MM.1S (cell line): ENCODE results near the gene OR6K3.
"Not testable (repeated sequence)": the region's sequence is repeated elsewhere in the genome, so short reads cannot be mapped to it uniquely, and the experiment has no call there.

Experiments
- DNase-seq: peaks from one replicate; pipeline ENCODE4 v3.0.0-alpha.2; 2015
- H2AFZ ChIP-seq: fragments of 300-600 bp; sonication (generic); 2 replicates; pipeline ENCODE4 v1.6.0; 2016; ENCODE audit warnings: antibody characterized with exemption, low read length
- H3F3A ChIP-seq: fragments of 300-600 bp; sonication (generic); 2 replicates; pipeline ENCODE4 v1.6.1; 2016; ENCODE audit warnings: mild to moderate bottlenecking, antibody characterized with exemption, low read length, moderate library complexity, mixed read lengths; ENCODE audit not compliant: insufficient read depth
- H3K27ac ChIP-seq: fragments of 300-600 bp; sonication (generic); 2 replicates; pipeline ENCODE4 v1.5.1; 2016; ENCODE audit warnings: mild to moderate bottlenecking, low read length
- H3K27me3 ChIP-seq: fragments of 300-600 bp; sonication (generic); replicated peaks from 2 replicates; pipeline ENCODE4 v1.6.0; 2016; ENCODE audit warnings: low read length; ENCODE audit not compliant: insufficient read depth
- H3K36me3 ChIP-seq: fragments of 300-600 bp; sonication (generic); replicated peaks from 2 replicates; pipeline ENCODE4 v1.6.1; 2016; ENCODE audit warnings: mild to moderate bottlenecking, low read length, mixed read lengths; ENCODE audit not compliant: insufficient read depth
- H3K4me1 ChIP-seq: fragments of 300-600 bp; sonication (generic); 2 replicates; pipeline ENCODE4 v1.6.1; 2016; ENCODE audit warnings: low read length, mixed read lengths
- H3K4me2 ChIP-seq: fragments of 300-600 bp; sonication (generic); 2 replicates; pipeline ENCODE4 v1.6.0; 2016; ENCODE audit warnings: low read depth, low read length
- H3K4me3 ChIP-seq: fragments of 300-600 bp; sonication (generic); 2 replicates; pipeline ENCODE4 v1.5.1; 2016; ENCODE audit warnings: low read length, mixed read lengths
- H3K79me2 ChIP-seq: fragments of 300-600 bp; sonication (generic); 2 replicates; pipeline ENCODE4 v1.6.1; 2016; ENCODE audit warnings: mixed run types, low read length, mixed read lengths
- H3K9ac ChIP-seq: fragments of 300-600 bp; sonication (generic); 2 replicates; pipeline ENCODE4 v1.6.1; 2016; ENCODE audit warnings: low read length, mixed read lengths
- H3K9me2 ChIP-seq: fragments of 300-600 bp; sonication (generic); replicated peaks from 2 replicates; pipeline ENCODE4 v1.6.1; 2016; ENCODE audit warnings: mild to moderate bottlenecking, low read length, mixed read lengths; ENCODE audit not compliant: insufficient read depth
- H3K9me3 ChIP-seq: fragments of 300-600 bp; sonication (generic); replicated peaks from 2 replicates; pipeline ENCODE4 v1.6.1; 2016; ENCODE audit warnings: mild to moderate bottlenecking, low read length, mixed read lengths; ENCODE audit not compliant: insufficient read depth
- H4K20me1 ChIP-seq: fragments of 300-600 bp; sonication (generic); 2 replicates; pipeline ENCODE4 v1.6.1; 2016; ENCODE audit warnings: mild to moderate bottlenecking, low read length, moderate library complexity, mixed read lengths; ENCODE audit not compliant: insufficient read depth
- EZH2 ChIP-seq: fragments of 300-600 bp; sonication (generic); optimal IDR thresholded peaks from 2 replicates; pipeline ENCODE3; 2017; ENCODE audit warnings: low read depth, mild to moderate bottlenecking, antibody characterized with exemption, low read length, mixed read lengths
- EZH2phosphoT487 ChIP-seq: fragments of 300-600 bp; sonication (generic); IDR thresholded peaks from 2 replicates; pipeline ENCODE4 v1.6.1; 2018; ENCODE audit warnings: antibody characterized with exemption, low read length
- TF ChIP-seq, protein P1 (sequence below): fragments of 300-600 bp; sonication (generic); IDR thresholded peaks from 2 replicates; pipeline ENCODE4 v1.5.1; 2016; ENCODE audit warnings: antibody characterized with exemption, low read length, mixed read lengths

OR6K3 gene

DNA sequence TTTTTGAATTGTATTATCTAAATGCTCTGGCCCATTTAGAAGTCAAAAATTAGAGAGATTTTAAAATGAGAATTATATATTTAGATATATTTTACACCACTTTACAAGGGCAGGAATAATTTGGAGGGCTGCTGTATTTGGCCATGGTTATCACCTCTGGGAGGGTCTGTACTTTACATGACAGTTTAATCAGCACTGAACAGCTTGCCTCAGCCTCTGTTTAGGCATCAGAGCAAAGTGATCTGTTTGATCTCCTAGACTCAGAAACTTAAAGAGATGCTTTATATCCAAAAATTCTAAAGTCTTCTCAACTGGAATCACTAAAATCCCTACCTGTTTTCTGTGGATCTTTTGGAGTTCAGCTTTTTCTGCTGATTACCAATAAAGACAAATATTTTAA lies 28.6 kb downstream of the OR6K3 start:
- Histone ChIP-seq H3K9me2 (no peaks in the 10 kb centered on the region), H4K20me1 (no peaks in the 10 kb centered on the region), H3F3A (no peaks in the 10 kb centered on the region), H3K4me2 (no peak overlapping the region), H3K27me3 (no peaks in the 10 kb centered on the region), H3K79me2 (no peaks in the 10 kb centered on the region), H3K36me3 (no peaks in the 10 kb centered on the region), H3K9me3 (no peaks in the 10 kb centered on the region), H3K27ac (no peak overlapping the region), H3K9ac (no peak overlapping the region), H3K4me3 (no peak overlapping the region), H2AFZ (no peak overlapping the region), H3K4me1 (no peaks in the 10 kb centered on the region)
- TF ChIP-seq, protein P1, sequence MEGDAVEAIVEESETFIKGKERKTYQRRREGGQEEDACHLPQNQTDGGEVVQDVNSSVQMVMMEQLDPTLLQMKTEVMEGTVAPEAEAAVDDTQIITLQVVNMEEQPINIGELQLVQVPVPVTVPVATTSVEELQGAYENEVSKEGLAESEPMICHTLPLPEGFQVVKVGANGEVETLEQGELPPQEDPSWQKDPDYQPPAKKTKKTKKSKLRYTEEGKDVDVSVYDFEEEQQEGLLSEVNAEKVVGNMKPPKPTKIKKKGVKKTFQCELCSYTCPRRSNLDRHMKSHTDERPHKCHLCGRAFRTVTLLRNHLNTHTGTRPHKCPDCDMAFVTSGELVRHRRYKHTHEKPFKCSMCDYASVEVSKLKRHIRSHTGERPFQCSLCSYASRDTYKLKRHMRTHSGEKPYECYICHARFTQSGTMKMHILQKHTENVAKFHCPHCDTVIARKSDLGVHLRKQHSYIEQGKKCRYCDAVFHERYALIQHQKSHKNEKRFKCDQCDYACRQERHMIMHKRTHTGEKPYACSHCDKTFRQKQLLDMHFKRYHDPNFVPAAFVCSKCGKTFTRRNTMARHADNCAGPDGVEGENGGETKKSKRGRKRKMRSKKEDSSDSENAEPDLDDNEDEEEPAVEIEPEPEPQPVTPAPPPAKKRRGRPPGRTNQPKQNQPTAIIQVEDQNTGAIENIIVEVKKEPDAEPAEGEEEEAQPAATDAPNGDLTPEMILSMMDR, result no peak
- TF ChIP-seq EZH2phosphoT487, result no peak
- no peak for TF ChIP-seq EZH2
- DNase-seq, result no peak

DNA sequence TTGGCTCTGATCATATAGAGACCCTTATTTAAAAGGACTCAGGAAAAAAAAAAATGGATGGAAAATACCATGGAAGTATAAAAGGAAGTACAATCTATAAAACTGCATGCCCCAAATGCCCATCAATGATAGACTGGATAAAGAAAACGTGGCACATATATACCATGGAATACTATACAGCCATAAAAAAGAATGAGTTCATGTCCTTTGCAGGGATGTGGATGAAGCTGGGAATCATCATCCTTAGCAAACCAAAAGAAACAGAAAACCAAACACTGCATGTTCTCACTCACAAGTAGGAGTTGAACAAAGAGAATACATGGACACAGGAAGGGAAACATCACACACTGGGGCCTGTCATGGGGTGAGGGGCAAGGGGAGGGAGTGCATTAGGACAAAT lies 29.4 kb downstream of the OR6K3 start:
- not testable (repeated sequence) for H3K4me2 ChIP-seq, H3K36me3 ChIP-seq, H3K4me3 ChIP-seq, H3K9ac ChIP-seq, H3K9me2 ChIP-seq, H4K20me1 ChIP-seq, H3K9me3 ChIP-seq, H3K27me3 ChIP-seq, H3K27ac ChIP-seq, H3K4me1 ChIP-seq, H2AFZ ChIP-seq, H3K79me2 ChIP-seq, H3F3A ChIP-seq, DNase-seq

GRCh38 chr1:158689875-158690274 lies 30.6 kb downstream of the OR6K3 start:
- no peaks in the 10 kb centered on the region for H3K9me3 ChIP-seq
- no peak overlapping the region for H2AFZ ChIP-seq
- H3K4me2 ChIP-seq, result no peak overlapping the region
- H3K27ac ChIP-seq, result no peak overlapping the region
- no peak for TF ChIP-seq EZH2phosphoT487
- H3K27me3 ChIP-seq, result no peaks in the 10 kb centered on the region
- H3F3A ChIP-seq, result no peaks in the 10 kb centered on the region
- no peaks in the 10 kb centered on the region for H4K20me1 ChIP-seq
- no peaks in the 10 kb centered on the region for H3K4me1 ChIP-seq
- no peak overlapping the region for H3K9ac ChIP-seq
- H3K79me2 ChIP-seq, result no peaks in the 10 kb centered on the region
- DNase-seq, result no peak
- no peaks in the 10 kb centered on the region for H3K36me3 ChIP-seq
- H3K4me3 ChIP-seq, result no peak overlapping the region
- H3K9me2 ChIP-seq, result no peaks in the 10 kb centered on the region

DNA sequence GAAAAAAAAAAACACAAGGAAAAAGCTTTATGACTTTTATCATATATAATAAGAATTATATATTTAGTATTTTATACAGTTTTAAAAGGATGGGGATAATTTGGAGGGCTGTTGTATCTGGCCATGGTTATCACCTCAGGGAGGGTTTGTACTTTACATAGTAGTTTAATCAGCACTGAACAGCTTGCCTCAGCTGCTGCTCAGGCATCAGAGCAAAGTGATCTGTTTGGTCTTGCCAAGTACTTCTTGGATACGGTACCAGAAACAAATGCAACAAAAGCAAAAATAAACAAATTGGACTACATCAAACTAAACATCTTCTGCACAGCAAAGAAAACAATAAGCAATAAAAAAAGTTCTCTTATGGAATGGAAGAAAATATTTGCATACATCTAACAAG lies 31.4 kb downstream of the OR6K3 start:
- TF ChIP-seq, protein P1, result no peak
- TF ChIP-seq EZH2, result no peak
- TF ChIP-seq EZH2phosphoT487, result no peak
- H3K4me2 ChIP-seq, result no peak overlapping the region
- H2AFZ ChIP-seq, result no peak overlapping the region
- H3K27me3 ChIP-seq, result no peaks in the 10 kb centered on the region
- H3K9ac ChIP-seq, result no peak overlapping the region
- H3K79me2 ChIP-seq, result no peaks in the 10 kb centered on the region
- no peak overlapping the region for H3K27ac ChIP-seq
- no peaks in the 10 kb centered on the region for H3K4me1 ChIP-seq
- no peaks in the 10 kb centered on the region for H3K36me3 ChIP-seq
- H3K9me2 ChIP-seq, result no peaks in the 10 kb centered on the region
- H3F3A ChIP-seq, result no peaks in the 10 kb centered on the region
- no peak overlapping the region for H3K4me3 ChIP-seq
- no peaks in the 10 kb centered on the region for H3K9me3 ChIP-seq
- no peaks in the 10 kb centered on the region for H4K20me1 ChIP-seq
- DNase-seq, result no peak

DNA sequence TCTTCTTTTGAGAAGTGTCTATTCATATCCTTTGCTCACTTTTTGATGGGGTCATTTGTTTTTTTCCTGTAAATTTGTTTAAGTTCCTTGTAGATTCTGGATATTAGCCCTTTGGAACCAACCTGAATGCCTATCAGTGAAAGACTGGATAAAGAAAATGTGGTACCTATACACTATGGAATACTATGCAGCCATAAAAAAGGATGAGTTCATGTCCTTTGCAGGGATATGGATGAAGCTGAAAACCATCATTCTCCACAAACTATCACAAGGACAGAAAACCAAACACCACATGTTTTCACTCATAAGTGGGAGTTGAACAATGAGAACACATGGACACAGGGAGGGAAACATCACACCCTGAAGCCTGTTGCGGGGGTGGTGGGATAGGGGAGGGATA lies 32.2 kb downstream of the OR6K3 start:
- not testable (repeated sequence) for H3K27ac ChIP-seq, H3K4me1 ChIP-seq, H4K20me1 ChIP-seq, H3K9me2 ChIP-seq, H3K79me2 ChIP-seq, DNase-seq, H3K9ac ChIP-seq, H3F3A ChIP-seq, H3K27me3 ChIP-seq, H3K4me3 ChIP-seq, H3K36me3 ChIP-seq, H3K4me2 ChIP-seq, H3K9me3 ChIP-seq, H2AFZ ChIP-seq
